Measurements from ENCODE around the gene LAMA2.

LAMA2 gene

GRCh38 chr6:129203190-129203900 is 320.4 kb downstream of the LAMA2 start:
- Mint-ChIP-seq H3K27ac (no peak overlapping the region), H3K4me3 (no peak overlapping the region), H3K27me3 (peaks cover 9% of the 10 kb centered on the region), H3K9me3 (no peaks in the 10 kb centered on the region), H3K4me1 (no peaks in the 10 kb centered on the region)
- DNase-seq = no peak
- ATAC-seq = no peak

DNA sequence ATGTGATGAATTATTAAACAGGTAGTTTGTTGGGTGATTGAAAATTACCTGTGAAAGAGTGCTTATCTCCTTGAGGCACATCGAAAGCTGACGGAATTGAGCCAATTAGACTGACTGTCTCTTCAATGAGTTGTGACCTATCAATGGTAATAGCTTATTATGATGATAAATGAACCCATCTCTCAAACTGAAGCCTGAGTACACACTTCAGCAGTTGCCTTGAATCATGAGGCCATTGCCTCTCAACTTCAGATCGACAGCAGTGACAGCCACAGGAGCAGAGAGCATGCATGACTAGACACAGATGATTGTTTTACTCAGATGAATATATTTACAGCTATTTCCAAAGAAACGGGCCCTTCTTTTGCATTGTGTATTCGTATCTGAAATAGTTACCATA is 323.9 kb downstream of the LAMA2 start:
- Mint-ChIP-seq H3K27ac (no peak overlapping the region), H3K4me1 (no peaks in the 10 kb centered on the region), H3K27me3 (no peaks in the 10 kb centered on the region), H3K4me3 (no peak overlapping the region), H3K9me3 (no peaks in the 10 kb centered on the region)
- no peak for DNase-seq
- ATAC-seq = no peak

GRCh38 chr6:129207832-129208231 is 324.9 kb downstream of the LAMA2 start:
- H3K27me3 Mint-ChIP-seq = no peaks in the 10 kb centered on the region
- no peak for ATAC-seq
- no peak overlapping the region for H3K4me3 Mint-ChIP-seq
- DNase-seq = no peak
- no peaks in the 10 kb centered on the region for H3K4me1 Mint-ChIP-seq
- no peaks in the 10 kb centered on the region for H3K9me3 Mint-ChIP-seq
- no peak overlapping the region for H3K27ac Mint-ChIP-seq

- no peak for DNase-seq
- no peak overlapping the region for H3K4me3 Mint-ChIP-seq
- ATAC-seq = no peak
- no peaks in the 10 kb centered on the region for H3K27me3 Mint-ChIP-seq
- H3K27ac Mint-ChIP-seq = no peak overlapping the region
- H3K4me1 Mint-ChIP-seq = no peaks in the 10 kb centered on the region
- H3K9me3 Mint-ChIP-seq = no peaks in the 10 kb centered on the region
Measured at GRCh38 chr6:129208415-129209034, 325.6 kb downstream of the LAMA2 start.

GRCh38 chr6:129209355-129209754 is 326.4 kb downstream of the LAMA2 start:
- Mint-ChIP-seq H3K27me3 (no peaks in the 10 kb centered on the region), H3K9me3 (no peaks in the 10 kb centered on the region), H3K4me1 (no peaks in the 10 kb centered on the region), H3K27ac (no peak overlapping the region), H3K4me3 (no peak overlapping the region)
- ATAC-seq (no peak), DNase-seq (no peak)

GRCh38 chr6:129210684-129211083 is 327.7 kb downstream of the LAMA2 start:
- Mint-ChIP-seq H3K27ac (no peak overlapping the region), H3K27me3 (no peaks in the 10 kb centered on the region), H3K4me3 (no peak overlapping the region), H3K4me1 (no peaks in the 10 kb centered on the region), H3K9me3 (no peaks in the 10 kb centered on the region)
- ATAC-seq = no peak
- no peak for DNase-seq

GRCh38 chr6:129211626-129212025 is 328.7 kb downstream of the LAMA2 start:
- H3K9me3 Mint-ChIP-seq = no peaks in the 10 kb centered on the region
- DNase-seq (no peak), ATAC-seq (no peak)
- H3K27me3 Mint-ChIP-seq = no peaks in the 10 kb centered on the region
- no peak overlapping the region for H3K4me3 Mint-ChIP-seq
- no peak overlapping the region for H3K27ac Mint-ChIP-seq
- H3K4me1 Mint-ChIP-seq = no peaks in the 10 kb centered on the region

- ATAC-seq (no peak), DNase-seq (no peak)
- Mint-ChIP-seq H3K4me1 (no peaks in the 10 kb centered on the region), H3K9me3 (no peaks in the 10 kb centered on the region), H3K27me3 (no peaks in the 10 kb centered on the region), H3K27ac (no peak overlapping the region), H3K4me3 (no peak overlapping the region)
Measured at GRCh38 chr6:129212081-129212480, 329.1 kb downstream of the LAMA2 start.

- no peak overlapping the region for H3K27ac Mint-ChIP-seq
- no peaks in the 10 kb centered on the region for H3K4me1 Mint-ChIP-seq
- ATAC-seq (no peak), DNase-seq (no peak)
- no peaks in the 10 kb centered on the region for H3K9me3 Mint-ChIP-seq
- no peak overlapping the region for H3K4me3 Mint-ChIP-seq
- H3K27me3 Mint-ChIP-seq = no peaks in the 10 kb centered on the region
Measured at GRCh38 chr6:129215246-129215645, 332.3 kb downstream of the LAMA2 start.

DNA sequence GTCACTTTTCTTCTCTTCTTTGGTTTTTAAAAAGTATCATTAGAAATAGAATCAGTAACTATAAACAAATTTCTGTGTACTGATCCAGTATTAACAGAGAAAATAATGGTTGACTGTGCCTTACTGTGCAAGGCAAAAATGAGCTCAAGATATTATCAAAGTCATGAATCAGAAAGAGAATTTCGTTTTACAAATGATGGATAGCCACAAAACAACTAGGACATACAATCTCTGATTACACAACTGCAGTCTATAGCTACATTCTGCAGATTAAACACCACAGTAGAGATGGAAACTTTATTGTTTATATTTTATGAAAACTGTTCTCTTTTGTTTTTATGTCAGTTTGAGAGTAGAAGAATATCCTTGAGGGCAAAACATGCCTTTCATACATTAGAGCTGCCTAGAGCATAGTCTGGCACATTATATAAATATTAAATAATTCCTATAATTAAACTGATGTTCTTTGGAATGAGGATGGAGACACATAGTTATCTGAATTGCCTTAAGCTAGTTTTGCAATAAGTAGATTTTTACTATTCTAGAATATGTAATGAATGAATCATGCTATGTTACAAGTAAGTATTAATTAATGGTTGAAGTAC is 333.1 kb downstream of the LAMA2 start:
- no peak for DNase-seq
- Mint-ChIP-seq H3K4me1 (no peaks in the 10 kb centered on the region), H3K9me3 (no peaks in the 10 kb centered on the region), H3K4me3 (no peak overlapping the region), H3K27ac (no peak overlapping the region), H3K27me3 (no peaks in the 10 kb centered on the region)
- ATAC-seq = no peak

- H3K9me3 Mint-ChIP-seq = no peaks in the 10 kb centered on the region
- H3K27me3 Mint-ChIP-seq = no peaks in the 10 kb centered on the region
- H3K4me3 Mint-ChIP-seq = no peak overlapping the region
- DNase-seq (no peak), ATAC-seq (no peak)
- H3K27ac Mint-ChIP-seq = no peak overlapping the region
- H3K4me1 Mint-ChIP-seq = no peaks in the 10 kb centered on the region
Measured at GRCh38 chr6:129217701-129218100, 334.8 kb downstream of the LAMA2 start.

GRCh38 chr6:129233458-129234134 is 350.7 kb downstream of the LAMA2 start:
- Mint-ChIP-seq H3K4me1 (no peaks in the 10 kb centered on the region), H3K9me3 (no peaks in the 10 kb centered on the region), H3K27me3 (peaks cover 7% of the 10 kb centered on the region), H3K27ac (no peak overlapping the region), H3K4me3 (no peak overlapping the region)
- no peak for DNase-seq
- ATAC-seq = no peak

DNA sequence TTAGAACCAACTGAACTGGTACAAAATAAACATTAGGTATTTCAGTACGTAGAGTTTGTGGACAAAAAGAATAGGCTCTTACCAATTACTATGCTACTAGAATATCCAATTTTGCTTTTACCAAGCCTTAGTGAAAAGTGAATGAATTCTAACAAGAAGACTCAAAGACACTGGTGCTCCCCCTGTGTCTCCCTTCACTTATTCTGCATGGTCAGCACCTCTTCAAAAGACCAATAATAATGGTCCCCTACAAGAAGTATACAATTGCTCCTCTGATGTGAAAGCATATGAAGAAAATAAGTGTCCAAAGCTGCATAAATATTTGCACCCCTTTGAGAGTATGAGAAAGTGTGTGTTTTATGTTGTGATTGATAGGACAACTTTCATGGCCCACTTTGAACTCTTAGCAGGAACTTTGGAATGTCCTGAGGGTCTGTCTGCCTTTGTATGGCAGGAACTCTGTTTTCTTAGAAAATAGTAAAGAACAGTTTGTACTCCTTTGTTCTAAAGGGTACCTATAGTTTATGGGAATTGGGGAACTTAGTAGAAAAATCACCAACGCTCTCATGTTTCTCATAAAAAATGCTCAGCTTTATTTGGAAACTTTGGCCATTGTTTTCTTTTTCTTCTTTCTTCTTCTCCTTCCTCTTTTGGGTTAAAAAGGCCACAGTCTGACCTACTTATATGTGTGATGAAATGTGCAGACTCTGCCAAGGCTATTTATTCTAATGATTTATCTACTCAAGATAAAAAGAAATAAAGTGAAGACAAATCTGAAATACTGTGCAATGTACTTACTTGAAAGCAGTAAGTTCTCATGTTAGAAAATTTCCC is 352.4 kb downstream of the LAMA2 start:
- H3K27ac Mint-ChIP-seq = no peak overlapping the region
- H3K27me3 Mint-ChIP-seq = peaks cover 7% of the 10 kb centered on the region
- no peaks in the 10 kb centered on the region for H3K4me1 Mint-ChIP-seq
- H3K4me3 Mint-ChIP-seq = no peak overlapping the region
- no peaks in the 10 kb centered on the region for H3K9me3 Mint-ChIP-seq
- DNase-seq (no peak), ATAC-seq (no peak)

DNA sequence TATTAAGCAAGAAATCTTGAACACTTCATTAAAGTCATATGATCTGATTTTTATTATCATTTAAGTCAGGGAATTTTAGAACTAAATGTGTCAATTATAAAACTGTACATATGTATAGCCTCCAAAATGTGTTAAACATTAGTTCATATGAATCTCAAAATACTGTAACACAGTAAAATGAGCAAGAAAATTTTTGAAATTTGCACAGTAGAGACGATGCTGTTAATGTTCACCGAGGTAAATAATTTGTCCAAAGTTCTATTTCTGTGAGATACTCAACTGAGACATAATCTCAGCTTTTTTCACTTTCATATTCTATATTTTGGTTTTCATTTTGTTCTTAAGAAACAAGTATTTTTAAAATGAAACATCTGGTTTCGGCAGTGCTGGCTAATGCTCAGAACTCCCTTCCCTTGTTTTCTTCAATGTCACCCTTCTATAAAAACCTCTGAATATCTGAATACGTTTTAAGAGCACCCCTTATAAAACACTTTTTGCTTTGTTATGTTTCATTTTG is 353.1 kb downstream of the LAMA2 start:
- H3K27ac Mint-ChIP-seq = no peak overlapping the region
- ATAC-seq (no peak), DNase-seq (no peak)
- no peaks in the 10 kb centered on the region for H3K9me3 Mint-ChIP-seq
- H3K4me3 Mint-ChIP-seq = no peak overlapping the region
- H3K27me3 Mint-ChIP-seq = peaks cover 7% of the 10 kb centered on the region
- no peaks in the 10 kb centered on the region for H3K4me1 Mint-ChIP-seq

DNA sequence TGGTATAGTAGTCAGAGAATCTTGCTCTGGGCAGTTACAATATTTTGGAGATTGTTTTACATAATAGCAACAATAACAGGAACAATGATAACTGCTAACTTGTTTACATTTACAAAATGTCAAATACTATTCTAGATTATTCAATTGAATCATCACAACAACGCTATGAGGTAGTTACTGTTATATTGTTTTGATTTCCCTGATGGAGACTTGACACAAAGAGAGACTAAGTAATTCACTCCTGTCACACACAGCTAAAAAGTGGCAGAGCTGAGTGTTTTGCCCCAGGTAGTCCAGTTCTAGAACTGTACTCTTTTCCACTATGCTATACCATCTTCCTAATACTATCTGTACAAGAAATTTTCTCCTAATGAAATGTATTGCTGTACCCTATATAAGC is 356.1 kb downstream of the LAMA2 start:
- Mint-ChIP-seq H3K27me3 (peaks cover 8% of the 10 kb centered on the region), H3K4me1 (no peaks in the 10 kb centered on the region), H3K4me3 (no peak overlapping the region), H3K9me3 (no peaks in the 10 kb centered on the region), H3K27ac (no peak overlapping the region)
- ATAC-seq (no peak), DNase-seq (no peak)
